Natural killer cell (primary cell): Measurements from ENCODE around the gene PITX3. TPM values are rescaled to one million over a fixed set of nuclear protein-coding genes. Genes with fewer than 3 reads are reported as not detected.
"Not testable (repeated sequence)": the region's sequence is repeated elsewhere in the genome, so short reads cannot be mapped to it uniquely, and the experiment has no call there.

ENCODE experiments used
- ATAC-seq, 3 donors: fragments of 150-1000 bp in 2 of 3; fragments of 200-7000 bp in 1 of 3; cut with Tn5 transposase; 1 replicate in 1 of 3; 2 replicates in 2 of 3; pipeline ENCODE4 v1.10.0; 2021; ENCODE audit warnings: mild to moderate bottlenecking in 2 of 3, moderate library complexity in 2 of 3
- DNase-seq, 2 donors: peaks; one replicate each; pipeline versions ENCODE4 v3.0.0 to v3.0.0-alpha.2; 2013 to 2021; ENCODE audit warnings: mixed read lengths in 1 of 2
- H3K27ac ChIP-seq: one replicate; pipeline ENCODE4 v1.5.1; 2013; ENCODE audit warnings: mild to moderate bottlenecking, low read length
- H3K27me3 ChIP-seq: one replicate; pipeline ENCODE4 v1.6.1; 2013; ENCODE audit warnings: low read length; ENCODE audit not compliant: control insufficient read depth, insufficient read depth
- H3K36me3 ChIP-seq: one replicate; pipeline ENCODE4 v1.6.1; 2013; ENCODE audit warnings: low read length; ENCODE audit not compliant: control insufficient read depth, insufficient read depth
- H3K4me1 ChIP-seq: one replicate; pipeline ENCODE4 v1.6.1; 2013; ENCODE audit warnings: low read length; ENCODE audit not compliant: control insufficient read depth, insufficient read depth
- H3K4me3 ChIP-seq: one replicate; pipeline ENCODE4 v1.5.1; 2013; ENCODE audit warnings: low read length
- H3K9me3 ChIP-seq: one replicate; pipeline ENCODE4 v1.6.1; 2013; ENCODE audit warnings: low read length; ENCODE audit not compliant: control insufficient read depth, insufficient read depth
- H3K27ac Mint-ChIP-seq, 2 donors: one replicate each; pipeline ENCODE4 v1.8.0; 2022; ENCODE audit warnings: mild to moderate bottlenecking in 2 of 2, mixed read lengths in 2 of 2, moderate library complexity in 1 of 2
- H3K27me3 Mint-ChIP-seq, 2 donors: one replicate each; pipeline ENCODE4 v1.8.0; 2022; ENCODE audit warnings: low read depth in 2 of 2, mixed read lengths in 2 of 2
- H3K36me3 Mint-ChIP-seq: one replicate; pipeline ENCODE4 v1.8.0; 2022; ENCODE audit warnings: mixed read lengths
- H3K4me1 Mint-ChIP-seq, 2 donors: one replicate each; pipeline ENCODE4 v1.8.0; 2022; ENCODE audit warnings: mixed read lengths in 2 of 2
- H3K4me3 Mint-ChIP-seq: one replicate; pipeline ENCODE4 v1.8.0; 2022; ENCODE audit warnings: mild to moderate bottlenecking, moderate library complexity, mixed read lengths
- H3K9me3 Mint-ChIP-seq, 2 donors: one replicate each; pipeline ENCODE4 v1.8.0; 2022; ENCODE audit warnings: mixed read lengths in 2 of 2
- CTCF ChIP-seq: fragments of 200-600 bp; IDR thresholded peaks from one replicate; pipeline ENCODE4 v1.8.0; 2022; ENCODE audit warnings: antibody characterized with exemption
- WGBS: methylation state at CpG from one replicate; pipeline ENCODE4 v1.1.7; 2013; ENCODE audit warnings: missing lambda C conversion rate; ENCODE audit not compliant: insufficient coverage; 5-methylcytosine and 5-hydroxymethylcytosine counted together
- intact Hi-C: fragments of 100-400 bp; cut with micrococcal nuclease; formaldehyde crosslinking; loops from one replicate; pipeline ENCODE4 v1.14.2; 2022
- total RNA-seq, 4 donors: library from RNA; stranded (reverse); fragments of 120-200 nt in 1 of 4; gene quantifications; one replicate each; pipeline versions ENCODE4 v1.2.3 to v1.2.4, GENCODE V29; 2013 to 2022

PITX3 gene
- total RNA-seq, 3 donors from 2014 or later (not counting 1 experiment from before 2014, with no cell fraction given): not detected

- Histone ChIP-seq H3K27me3 (no peaks in the 10 kb centered on the region), H3K9me3 (no peaks in the 10 kb centered on the region), H3K4me1 (no peaks in the 10 kb centered on the region), H3K4me3 (no peak overlapping the region), H3K36me3 (no peaks in the 10 kb centered on the region), H3K27ac (no peak overlapping the region)
- Mint-ChIP-seq H3K9me3 (no peaks in the 10 kb centered on the region), H3K27me3 (peaks cover 0 to 2% of the 10 kb centered on the region in 2 donors), H3K36me3 (no peaks in the 10 kb centered on the region), H3K27ac (no peak overlapping the region), H3K4me1 (no peaks in the 10 kb centered on the region), H3K4me3 (no peak overlapping the region)
- DNase-seq (no peak), ATAC-seq (no peak)
- intact Hi-C loops: no loop called here
- WGBS: 82% methylated on average over 6 of the region's 6 CpGs
- no peak for TF ChIP-seq CTCF
Observed at GRCh38 chr10:102195296-102195870, 45.9 kb downstream of the PITX3 start.

GRCh38 chr10:102191956-102192355 is 49.4 kb downstream of the PITX3 start:
- Mint-ChIP-seq H3K4me1 (peaks cover 10% of the 10 kb centered on the region in 2 donors), H3K27me3 (no peaks in the 10 kb centered on the region), H3K4me3 (no peak overlapping the region), H3K36me3 (no peaks in the 10 kb centered on the region), H3K9me3 (no peaks in the 10 kb centered on the region), H3K27ac (no peak overlapping the region)
- no peaks in the 10 kb centered on the region for H3K27me3 ChIP-seq
- DNase-seq (no peak), ATAC-seq (no peak)
- no peak for TF ChIP-seq CTCF
- H3K9me3 ChIP-seq: no peaks in the 10 kb centered on the region
- H3K27ac ChIP-seq: no peak overlapping the region
- no peak overlapping the region for H3K4me3 ChIP-seq
- 90% methylated on average over 7 of the region's 7 CpGs for whole genome bisulfite sequencing
- H3K4me1 ChIP-seq: peaks cover 14% of the 10 kb centered on the region
- H3K36me3 ChIP-seq: no peaks in the 10 kb centered on the region
- intact Hi-C loops: no loop called here

GRCh38 chr10:102188941-102189898 is 52.1 kb downstream of the PITX3 start:
- DNase-seq (peak in 1 of 2 donors; percentile 36), ATAC-seq (peak; percentile 54 to 73 (median 69))
- Mint-ChIP-seq H3K4me3 (peak overlapping the region; percentile 68), H3K27ac (peak overlapping the region; percentile 74 to 87)
- H3K9me3 ChIP-seq, H3K4me1 Mint-ChIP-seq, H3K36me3 Mint-ChIP-seq, intact Hi-C loops, H3K4me3 ChIP-seq, H3K27me3 ChIP-seq, H3K36me3 ChIP-seq, H3K27me3 Mint-ChIP-seq, H3K9me3 Mint-ChIP-seq: not testable (repeated sequence)
- H3K27ac ChIP-seq: peak overlapping the region; percentile 14
- WGBS: 76% methylated on average over 6 of the region's 7 CpGs
- H3K4me1 ChIP-seq: peaks cover 14% of the 10 kb centered on the region

GRCh38 chr10:102188298-102188940 is 52.9 kb downstream of the PITX3 start:
- H3K9me3 ChIP-seq: no peaks in the 10 kb centered on the region
- no peak for TF ChIP-seq CTCF
- H3K27ac Mint-ChIP-seq: peak overlapping the region in 1 of 2 donors; percentile 87
- WGBS: 88% methylated on average over 3 of the region's 3 CpGs
- H3K36me3 Mint-ChIP-seq: no peaks in the 10 kb centered on the region
- H3K4me3 ChIP-seq: no peak overlapping the region
- H3K27me3 ChIP-seq: no peaks in the 10 kb centered on the region
- H3K4me1 ChIP-seq: peaks cover 14% of the 10 kb centered on the region
- H3K27me3 Mint-ChIP-seq: no peaks in the 10 kb centered on the region
- H3K4me1 Mint-ChIP-seq: peaks cover 10% of the 10 kb centered on the region in 2 donors
- intact Hi-C loops: no loop called here
- no peak for ATAC-seq
- no peak overlapping the region for H3K27ac ChIP-seq
- H3K9me3 Mint-ChIP-seq: no peaks in the 10 kb centered on the region
- no peaks in the 10 kb centered on the region for H3K36me3 ChIP-seq
- DNase-seq: no peak
- no peak overlapping the region for H3K4me3 Mint-ChIP-seq
